SK-N-SH (cell line): ENCODE results near the gene KHDC3L. TPM values are rescaled to one million over a fixed set of nuclear protein-coding genes. Genes with fewer than 3 reads are reported as not detected.

ENCODE experiments used
- CTCF ChIA-PET: fragments of 300-600, 350-600 bp; formaldehyde crosslinking; extraction: SDS; loops from one replicate; lab custom pipeline; 2021; lab: Yijun Ruan, JAX
- POLR2A ChIA-PET: fragments of 350-600 bp; sonication (Branson Sonifier 250); formaldehyde crosslinking; extraction: SDS; loops from one replicate; lab custom pipeline; 2020; ENCODE audit warnings: antibody characterized with exemption, inconsistent platforms; lab: Yijun Ruan, JAX
- DNase-seq: peaks from one replicate; pipeline ENCODE4 v3.0.0; 2012
- H2AFZ ChIP-seq: fragments of 200-600 bp; sonication (generic); 2 replicates; pipeline ENCODE4 v1.8.1; 2016; ENCODE audit warnings: antibody characterized with exemption, mild to moderate bottlenecking, low read depth
- H3F3A ChIP-seq: fragments of 200-600 bp; sonication (generic); replicated peaks from 2 replicates; pipeline ENCODE3; 2016; ENCODE audit warnings: antibody characterized with exemption, mild to moderate bottlenecking; ENCODE audit not compliant: insufficient read depth
- H3K27ac ChIP-seq, 2 experiments: fragments of 200-500 bp in 1 of 2; fragments of 200-600 bp in 1 of 2; sonication (Bioruptor generic) in 1 of 2; sonication (generic), shearing (Covaris generic) in 1 of 2; 2 replicates each; pipeline versions ENCODE4 v1.5.1 to v1.6.1; 2014 to 2016; ENCODE audit warnings: low read depth in 2 of 2, inconsistent platforms in 1 of 2, low read length in 1 of 2, mild to moderate bottlenecking in 1 of 2, mixed read lengths in 1 of 2
- H3K27me3 ChIP-seq: fragments of 200-600 bp; sonication (generic), shearing (Covaris generic); 2 replicates; pipeline ENCODE4 v1.6.1; 2016; ENCODE audit warnings: mixed run types; ENCODE audit not compliant: insufficient read depth
- H3K36me3 ChIP-seq, 2 experiments: fragments of 200-500 bp in 1 of 2; fragments of 200-600 bp in 1 of 2; sonication (Bioruptor generic) in 1 of 2; sonication (generic) in 1 of 2; replicated peaks in 1 of 2; 2 replicates each; pipeline versions ENCODE3 to v1.5.1; 2014 to 2016; ENCODE audit warnings: low read length in 1 of 2, mild to moderate bottlenecking in 1 of 2; ENCODE audit not compliant: insufficient read depth in 2 of 2, control insufficient read depth in 1 of 2
- H3K4me1 ChIP-seq, 2 experiments: fragments of 200-500 bp in 1 of 2; fragments of 200-600 bp in 1 of 2; sonication (Bioruptor generic) in 1 of 2; sonication (generic), shearing (Covaris generic) in 1 of 2; 2 replicates each; pipeline versions ENCODE4 v1.5.1 to v1.6.1; 2014 to 2016; ENCODE audit warnings: low read depth in 1 of 2, low read length in 1 of 2, mixed run types in 1 of 2; ENCODE audit not compliant: insufficient read depth in 2 of 2, control insufficient read depth in 1 of 2
- H3K4me2 ChIP-seq: fragments of 200-600 bp; sonication (generic), shearing (Covaris generic); 2 replicates; pipeline ENCODE4 v1.6.1; 2017; ENCODE audit warnings: mixed run types
- H3K4me3 ChIP-seq, 2 experiments: fragments of 200-500 bp in 1 of 2; fragments of 200-600 bp in 1 of 2; sonication (Bioruptor generic) in 1 of 2; sonication (generic), shearing (Covaris generic) in 1 of 2; 2 replicates each; pipeline versions ENCODE4 v1.5.1 to v1.8.1; 2014 to 2016; ENCODE audit warnings: low read depth in 2 of 2, inconsistent platforms in 1 of 2, low read length in 1 of 2, mild to moderate bottlenecking in 1 of 2, mixed read lengths in 1 of 2, moderate library complexity in 1 of 2
- H3K79me2 ChIP-seq: fragments of 200-600 bp; sonication (generic); 2 replicates; pipeline ENCODE4 v1.8.1; 2017; ENCODE audit warnings: mild to moderate bottlenecking; ENCODE audit not compliant: insufficient read depth
- H3K9ac ChIP-seq: fragments of 200-600 bp; sonication (generic); 2 replicates; pipeline ENCODE4 v1.6.1; 2017; ENCODE audit warnings: mixed run types
- H3K9me2 ChIP-seq: fragments of 200-600 bp; sonication (generic); 2 replicates; pipeline ENCODE4 v1.6.1; 2017; ENCODE audit warnings: mixed run types
- H3K9me3 ChIP-seq: fragments of 200-600 bp; sonication (generic); 2 replicates; pipeline ENCODE4 v1.6.1; 2017; ENCODE audit warnings: mixed run types, mild to moderate bottlenecking, moderate library complexity
- H4K20me1 ChIP-seq: fragments of 200-600 bp; sonication (generic); 2 replicates; pipeline ENCODE4 v1.6.1; 2017; ENCODE audit warnings: mild to moderate bottlenecking, mixed run types; ENCODE audit not compliant: insufficient read depth
- CHD2 ChIP-seq: fragments of 150-350 bp; IDR thresholded peaks from 2 replicates; pipeline ENCODE4 v1.6.1; 2018; ENCODE audit warnings: low read length; ENCODE audit not compliant: partially characterized antibody
- EP300 ChIP-seq, 2 experiments: IDR thresholded peaks; 2 replicates each; pipeline versions ENCODE4 v1.4.0 to v1.6.1; 2012; ENCODE audit warnings: borderline replicate concordance in 1 of 2, low read depth in 1 of 2, low read length in 1 of 2
- GABPA ChIP-seq: IDR thresholded peaks from 2 replicates; pipeline ENCODE4 v1.4.0; 2012; ENCODE audit warnings: low read depth, mild to moderate bottlenecking
- PBX3 ChIP-seq: IDR thresholded peaks from 2 replicates; pipeline ENCODE4; 2012
- POLR2AphosphoS5 ChIP-seq: IDR thresholded peaks from 2 replicates; pipeline ENCODE4 v1.6.1; 2012; ENCODE audit warnings: low read depth, low read length
- RCOR1 ChIP-seq: fragments of 150-350 bp; IDR thresholded peaks from 2 replicates; pipeline ENCODE4 v1.6.1; 2017; ENCODE audit warnings: antibody characterized with exemption, low read length
- REST ChIP-seq: IDR thresholded peaks from 2 replicates; pipeline ENCODE4 v1.6.1; 2012; ENCODE audit warnings: mild to moderate bottlenecking, low read depth, low read length, moderate library complexity
- SIN3A ChIP-seq: IDR thresholded peaks from 2 replicates; pipeline ENCODE4 v1.6.1; 2012; ENCODE audit warnings: low read depth, mild to moderate bottlenecking, low read length, moderate library complexity, borderline replicate concordance
- TAF1 ChIP-seq: IDR thresholded peaks from 2 replicates; pipeline ENCODE4 v1.6.1; 2012; ENCODE audit warnings: low read depth, mild to moderate bottlenecking, low read length, moderate library complexity, borderline replicate concordance
- TCF12 ChIP-seq: IDR thresholded peaks from 2 replicates; pipeline ENCODE4 v1.4.0; 2012
- TEAD4 ChIP-seq: IDR thresholded peaks from 2 replicates; pipeline ENCODE4 v1.4.0; 2012; ENCODE audit warnings: mild to moderate bottlenecking, borderline replicate concordance; ENCODE audit not compliant: insufficient read depth
- USF2 ChIP-seq: fragments of 150-350 bp; IDR thresholded peaks from 2 replicates; pipeline ENCODE4 v1.6.1; 2017; ENCODE audit warnings: antibody characterized with exemption, low read length, low read depth, borderline replicate concordance
- YY1 ChIP-seq: IDR thresholded peaks from 2 replicates; pipeline ENCODE4 v1.4.0; 2012; ENCODE audit warnings: low read depth, mild to moderate bottlenecking
- ZBTB33 ChIP-seq: IDR thresholded peaks from 2 replicates; pipeline ENCODE4 v1.4.0; 2012; ENCODE audit warnings: low read depth, borderline replicate concordance
- WGBS: methylation state at CpG from one replicate; pipeline ENCODE4 v1.1.6; 2017; ENCODE audit warnings: low lambda C conversion rate; 5-methylcytosine and 5-hydroxymethylcytosine counted together
- polyA plus RNA-seq, 3 experiments: library from polyadenylated mRNA; depleted of rRNA; stranded (reverse); fragments of >200 nt; gene quantifications; 2 replicates each; pipeline ENCODE4 v1.2.3, GENCODE V29; 2012

KHDC3L gene
- polyA plus RNA-seq, 1 of the 3 experiments (the other 2 are of a cell fraction), result not detected

- TF ChIP-seq REST (no peak), YY1 (no peak), POLR2AphosphoS5 (no peak), EP300 (IDR thresholded peaks at IDR 0.05; ENCODE audit: borderline replicate concordance in 1 of 2, low read depth in 1 of 2, low read length in 1 of 2) (no peak), GABPA (no peak), PBX3 (no peak), TAF1 (no peak), CHD2 (no peak)
These were observed 39.1 kb upstream of the KHDC3L start (continued) for GRCh38 chr6:73323323-73323722.

- Histone ChIP-seq H3K4me1 (no peaks in the 10 kb centered on the region), H3K9me2 (no peaks in the 10 kb centered on the region), H3K79me2 (no peaks in the 10 kb centered on the region), H3K27ac (no peak overlapping the region), H3K4me2 (no peak overlapping the region), H3K27me3 (no peaks in the 10 kb centered on the region), H3K4me3 (no peak overlapping the region), H3F3A (no peaks in the 10 kb centered on the region)
- no peak for DNase-seq
- CTCF ChIA-PET, result interaction anchor here (1.1 to 4.4 kb wide), 9 partner anchors 19 to 913 kb away, joined by 3 to 30 read pairs (median 7); no protein-coding TSS in a partner anchor
- WGBS, result 94% methylated on average over 3 of the region's 3 CpGs
- TF ChIP-seq ZBTB33 (no peak), RCOR1 (no peak), TEAD4 (no peak), TCF12 (no peak), SIN3A (no peak), USF2 (no peak)
- TF ChIP-seq, all 33 proteins: peak for 0
- Histone ChIP-seq H3K9me3 (no peaks in the 10 kb centered on the region), H3K9ac (no peak overlapping the region), H4K20me1 (no peaks in the 10 kb centered on the region), H2AFZ (no peak overlapping the region), H3K36me3 (no peaks in the 10 kb centered on the region)
- POLR2A ChIA-PET, result no interaction called here
These were observed 36.8 kb upstream of the KHDC3L start for GRCh38 chr6:73325656-73326055.
